ENCODE data around the gene CRTC3. TPM values are rescaled to one million over a fixed set of nuclear protein-coding genes. Genes with fewer than 3 reads are reported as not detected.
A peak's percentile ranks its signal among the peaks of the same experiment; 100 is the strongest.

Gene CRTC3
- total RNA-seq, 2 experiments from 2014 or later, result 70.5 to 74.1 TPM

GRCh38 chr15:90558171-90558573 lies 28.4 kb downstream of the CRTC3 start:
- H3K4me3 Mint-ChIP-seq, result peak overlapping the region; percentile 8
- POLR2A ChIA-PET, result no interaction called here
- H3K4me1 Mint-ChIP-seq, result peaks cover 68% of the 10 kb centered on the region
- H3K36me3 Mint-ChIP-seq, result peaks cover 37% of the 10 kb centered on the region
- no peaks in the 10 kb centered on the region for H3K27me3 Mint-ChIP-seq
- DNase-seq (no peak), ATAC-seq (ENCODE audit: low read depth) (peak; percentile 19)
- no peaks in the 10 kb centered on the region for H3K9me3 Mint-ChIP-seq
- peak overlapping the region; percentile 68 for H3K27ac Mint-ChIP-seq

DNA sequence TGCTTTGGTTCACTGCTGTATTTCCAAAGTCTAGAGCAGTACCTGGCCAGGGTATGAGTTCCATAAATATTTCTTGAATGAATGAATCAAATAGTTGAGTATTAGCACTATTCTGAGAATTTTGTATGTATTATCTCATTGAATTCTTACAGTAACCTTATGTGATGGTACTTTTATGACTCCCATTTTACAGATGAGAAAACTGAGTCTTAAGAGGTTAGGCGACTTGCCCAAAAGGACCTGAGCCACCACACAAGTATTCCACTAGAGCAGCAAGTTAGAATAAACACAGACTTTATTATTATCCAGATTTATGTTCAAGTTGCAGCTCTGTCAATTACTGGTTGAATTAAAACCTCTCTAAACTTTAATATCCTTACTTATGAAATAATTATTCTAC lies 29.4 kb downstream of the CRTC3 start:
- Mint-ChIP-seq H3K9me3 (no peaks in the 10 kb centered on the region), H3K27ac (no peak overlapping the region), H3K4me1 (peaks cover 72% of the 10 kb centered on the region), H3K4me3 (no peak overlapping the region), H3K27me3 (no peaks in the 10 kb centered on the region), H3K36me3 (peaks cover 33% of the 10 kb centered on the region)
- no peak for ATAC-seq (ENCODE audit: low read depth)
- POLR2A ChIA-PET, result no interaction called here
- DNase-seq, result no peak

GRCh38 chr15:90560229-90560776 lies 30.6 kb downstream of the CRTC3 start:
- no peak overlapping the region for H3K4me3 Mint-ChIP-seq
- no peak for DNase-seq
- no peaks in the 10 kb centered on the region for H3K9me3 Mint-ChIP-seq
- H3K27me3 Mint-ChIP-seq, result no peaks in the 10 kb centered on the region
- H3K27ac Mint-ChIP-seq, result peak overlapping the region; percentile 87
- POLR2A ChIA-PET, result interaction anchor here (1.4 to 2.9 kb wide), 6 partner anchors 15 to 157 kb away, joined by 3 to 23 read pairs (median 7); partner anchors contain the start of genes BLM and CRTC3
- ATAC-seq (ENCODE audit: low read depth), result no peak
- peaks cover 26% of the 10 kb centered on the region for H3K36me3 Mint-ChIP-seq
- H3K4me1 Mint-ChIP-seq, result peaks cover 79% of the 10 kb centered on the region

- peak overlapping the region; percentile 68 for H3K4me3 Mint-ChIP-seq
- peaks cover 25% of the 10 kb centered on the region for H3K36me3 Mint-ChIP-seq
- H3K27ac Mint-ChIP-seq, result peak overlapping the region; percentile 87
- H3K9me3 Mint-ChIP-seq, result no peaks in the 10 kb centered on the region
- ATAC-seq (ENCODE audit: low read depth), result peak; percentile 48
- H3K27me3 Mint-ChIP-seq, result no peaks in the 10 kb centered on the region
- peaks cover 87% of the 10 kb centered on the region for H3K4me1 Mint-ChIP-seq
- POLR2A ChIA-PET, result interaction anchor here (0.8 to 2.9 kb wide), 19 partner anchors 13 to 459 kb away, joined by 3 to 23 read pairs (median 4); partner anchors contain the start of genes BLM, CRTC3, IDH2 and IQGAP1
- DNase-seq, result no peak
These were observed 31.9 kb downstream of the CRTC3 start for GRCh38 chr15:90561344-90562244.

DNA sequence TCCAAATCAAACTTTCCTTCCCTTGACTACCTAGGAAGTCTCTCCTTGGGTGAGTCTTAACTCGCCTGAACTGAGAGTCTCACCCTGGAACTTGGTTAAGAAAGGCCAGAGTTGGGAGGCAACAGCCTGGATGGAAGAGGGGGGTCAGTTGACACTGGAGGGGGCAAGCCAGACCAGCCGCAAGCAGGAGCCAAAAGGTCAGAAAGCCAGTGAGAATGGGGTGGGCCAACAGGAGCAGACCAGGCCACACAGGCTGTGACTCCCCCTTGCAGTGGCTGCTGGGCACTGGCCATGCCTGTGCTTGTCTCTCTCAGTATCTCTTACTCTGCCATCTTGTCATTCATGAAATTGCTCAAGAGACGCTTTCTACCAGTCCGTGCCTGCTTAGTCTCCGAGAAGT lies 32.9 kb downstream of the CRTC3 start:
- Mint-ChIP-seq H3K27me3 (no peaks in the 10 kb centered on the region), H3K4me1 (peaks cover 85% of the 10 kb centered on the region), H3K4me3 (peak overlapping the region; percentile 68), H3K9me3 (no peaks in the 10 kb centered on the region), H3K27ac (peak overlapping the region; percentile 87), H3K36me3 (peaks cover 24% of the 10 kb centered on the region)
- DNase-seq, result no peak
- no peak for ATAC-seq (ENCODE audit: low read depth)
- POLR2A ChIA-PET, result interaction anchor here (0.8 to 2.9 kb wide), 9 partner anchors 10 to 369 kb away, joined by 3 to 21 read pairs (median 8); partner anchors contain the start of gene CRTC3

DNA sequence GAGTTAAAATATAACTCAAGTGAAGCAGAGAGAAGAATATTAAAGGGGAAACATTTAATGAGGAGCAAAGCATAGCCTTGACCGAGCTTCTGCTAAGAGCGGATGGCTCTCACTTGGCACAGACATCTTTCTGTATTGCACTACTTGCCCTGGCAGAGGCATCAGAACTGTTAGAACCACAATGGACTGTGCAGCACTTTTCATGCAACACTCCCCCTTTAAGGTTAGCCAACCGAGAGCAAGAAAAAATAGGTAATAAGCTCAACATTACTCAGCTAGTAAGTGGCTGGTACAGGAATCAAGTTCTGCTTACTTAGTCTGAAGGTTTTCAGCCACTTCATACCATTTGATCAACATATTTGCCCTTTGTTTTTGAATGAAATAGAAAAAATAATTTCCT lies 33.7 kb downstream of the CRTC3 start:
- Mint-ChIP-seq H3K27me3 (no peaks in the 10 kb centered on the region), H3K36me3 (peaks cover 30% of the 10 kb centered on the region), H3K4me3 (peak overlapping the region; percentile 70), H3K27ac (peak overlapping the region; percentile 97), H3K9me3 (no peaks in the 10 kb centered on the region), H3K4me1 (peaks cover 84% of the 10 kb centered on the region)
- POLR2A ChIA-PET, result interaction anchor here (1.0 to 2.4 kb wide), 5 partner anchors 10 to 33 kb away, joined by 3 to 21 read pairs (median 8); partner anchors contain the start of gene CRTC3
- no peak for ATAC-seq (ENCODE audit: low read depth)
- DNase-seq, result no peak

- DNase-seq (no peak), ATAC-seq (ENCODE audit: low read depth) (peak; percentile 30)
- peak overlapping the region; percentile 70 for H3K4me3 Mint-ChIP-seq
- H3K27ac Mint-ChIP-seq, result peak overlapping the region; percentile 97
- peaks cover 31% of the 10 kb centered on the region for H3K36me3 Mint-ChIP-seq
- POLR2A ChIA-PET, result interaction anchor here (0.6 to 2.4 kb wide), 6 partner anchors 9 to 33 kb away, joined by 3 to 21 read pairs (median 6); partner anchors contain the start of gene CRTC3
- H3K4me1 Mint-ChIP-seq, result peaks cover 83% of the 10 kb centered on the region
- no peaks in the 10 kb centered on the region for H3K27me3 Mint-ChIP-seq
- H3K9me3 Mint-ChIP-seq, result no peaks in the 10 kb centered on the region
These were observed 34.3 kb downstream of the CRTC3 start for GRCh38 chr15:90564051-90564450.

GRCh38 chr15:90564590-90564989 lies 34.9 kb downstream of the CRTC3 start:
- Mint-ChIP-seq H3K9me3 (no peaks in the 10 kb centered on the region), H3K4me1 (peaks cover 83% of the 10 kb centered on the region), H3K27ac (peak overlapping the region; percentile 97), H3K36me3 (peaks cover 26% of the 10 kb centered on the region), H3K27me3 (no peaks in the 10 kb centered on the region), H3K4me3 (peak overlapping the region; percentile 70)
- POLR2A ChIA-PET, result interaction anchor here (0.6 to 2.4 kb wide), 7 partner anchors 9 to 132 kb away, joined by 3 to 21 read pairs (median 5); partner anchors contain the start of gene CRTC3
- DNase-seq (no peak), ATAC-seq (ENCODE audit: low read depth) (no peak)

DNA sequence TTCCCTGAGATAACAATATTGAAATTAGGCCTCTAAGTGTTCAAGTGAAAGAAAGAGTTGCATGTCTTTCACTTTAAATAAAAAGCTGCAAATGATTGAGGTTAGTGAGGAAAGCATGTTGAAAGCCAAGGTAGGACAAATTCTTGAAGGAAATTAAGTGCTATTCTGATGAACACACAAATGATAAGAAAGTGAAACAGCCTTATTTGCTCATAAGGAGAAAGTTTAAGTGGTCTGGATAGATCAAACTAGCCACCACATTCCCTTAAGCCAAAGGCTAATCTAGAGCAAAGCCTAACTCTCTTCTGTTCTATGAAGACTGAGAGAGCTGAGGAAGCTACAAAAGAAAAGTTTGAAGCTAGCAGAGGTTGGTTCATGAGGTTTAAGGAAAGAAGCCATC lies 36.1 kb downstream of the CRTC3 start:
- POLR2A ChIA-PET, result interaction anchor here (1.2 to 1.6 kb wide), 3 partner anchors 8 to 11 kb away, joined by 3 to 4 read pairs (median 4); no protein-coding TSS in a partner anchor
- no peaks in the 10 kb centered on the region for H3K9me3 Mint-ChIP-seq
- peak overlapping the region; percentile 70 for H3K4me3 Mint-ChIP-seq
- peaks cover 81% of the 10 kb centered on the region for H3K4me1 Mint-ChIP-seq
- ATAC-seq (ENCODE audit: low read depth), result no peak
- H3K27ac Mint-ChIP-seq, result peak overlapping the region; percentile 97
- H3K27me3 Mint-ChIP-seq, result no peaks in the 10 kb centered on the region
- peaks cover 18% of the 10 kb centered on the region for H3K36me3 Mint-ChIP-seq
- DNase-seq, result no peak

- ATAC-seq (ENCODE audit: low read depth) (no peak), DNase-seq (no peak)
- Mint-ChIP-seq H3K4me1 (peaks cover 75% of the 10 kb centered on the region), H3K27me3 (no peaks in the 10 kb centered on the region), H3K36me3 (peaks cover 25% of the 10 kb centered on the region), H3K9me3 (no peaks in the 10 kb centered on the region), H3K27ac (peak overlapping the region; percentile 78), H3K4me3 (peak overlapping the region; percentile 47)
- POLR2A ChIA-PET, result interaction anchor here (1.7 kb wide), 1 partner anchor 147 kb away, joined by 5 read pairs; the partner anchor contains the start of gene BLM
These were observed 40.9 kb downstream of the CRTC3 start for GRCh38 chr15:90570643-90571042.

DNA sequence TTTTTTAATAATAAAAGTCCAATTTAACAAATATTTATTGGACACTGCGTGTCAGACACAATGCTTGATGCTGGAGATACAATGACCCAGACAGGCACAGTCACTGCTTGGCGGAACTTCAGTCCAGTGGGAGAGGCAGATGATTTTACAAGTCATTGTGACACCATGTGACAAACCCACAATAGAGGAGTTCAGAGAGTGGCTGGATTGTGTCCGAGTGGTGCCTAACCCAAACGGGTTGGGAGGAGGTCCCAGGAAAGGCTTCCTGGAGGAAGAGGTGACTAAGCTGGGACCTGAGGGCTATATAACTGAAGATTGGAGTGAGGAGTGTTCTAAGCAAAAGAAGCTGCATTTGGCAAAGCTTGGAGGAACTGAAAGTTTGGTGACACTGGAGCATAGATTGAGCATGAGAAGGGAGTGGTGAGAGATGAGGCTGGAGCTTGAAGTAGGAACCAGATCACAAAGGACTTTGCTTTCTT lies 41.4 kb downstream of the CRTC3 start:
- Mint-ChIP-seq H3K27me3 (no peaks in the 10 kb centered on the region), H3K4me1 (peaks cover 73% of the 10 kb centered on the region), H3K4me3 (peak overlapping the region; percentile 72), H3K27ac (peak overlapping the region; percentile 84), H3K9me3 (peaks cover 1% of the 10 kb centered on the region), H3K36me3 (peaks cover 26% of the 10 kb centered on the region)
- POLR2A ChIA-PET, result interaction anchor here (1.1 to 1.7 kb wide), 2 partner anchors 36 to 146 kb away, joined by 3 to 5 read pairs; partner anchors contain the start of gene BLM
- DNase-seq, result no peak
- ATAC-seq (ENCODE audit: low read depth), result no peak

- peak overlapping the region; percentile 74 for H3K4me3 Mint-ChIP-seq
- no peaks in the 10 kb centered on the region for H3K27me3 Mint-ChIP-seq
- peaks cover 73% of the 10 kb centered on the region for H3K4me1 Mint-ChIP-seq
- H3K9me3 Mint-ChIP-seq, result peaks cover 1% of the 10 kb centered on the region
- no peak for ATAC-seq (ENCODE audit: low read depth)
- DNase-seq, result no peak
- POLR2A ChIA-PET, result interaction anchor here (0.7 to 1.6 kb wide), 4 partner anchors 9 to 44 kb away, joined by 3 to 10 read pairs (median 3); no protein-coding TSS in a partner anchor
- H3K27ac Mint-ChIP-seq, result peak overlapping the region; percentile 81
- H3K36me3 Mint-ChIP-seq, result peaks cover 37% of the 10 kb centered on the region
These were observed 43.2 kb downstream of the CRTC3 start for GRCh38 chr15:90572893-90573292.

All from activated naive CD8-positive, alpha-beta T cell treated with anti-CD3 and anti-CD28 coated beads, Interleukin-2, amount 10 ng/mL, durations not matched to agents 7 days and 5 days (primary cell).